ENCODE results near the gene CPT1C.
"Not testable (repeated sequence)": the region's sequence is repeated elsewhere in the genome, so short reads cannot be mapped to it uniquely, and the experiment has no call there.

Gene CPT1C

DNA sequence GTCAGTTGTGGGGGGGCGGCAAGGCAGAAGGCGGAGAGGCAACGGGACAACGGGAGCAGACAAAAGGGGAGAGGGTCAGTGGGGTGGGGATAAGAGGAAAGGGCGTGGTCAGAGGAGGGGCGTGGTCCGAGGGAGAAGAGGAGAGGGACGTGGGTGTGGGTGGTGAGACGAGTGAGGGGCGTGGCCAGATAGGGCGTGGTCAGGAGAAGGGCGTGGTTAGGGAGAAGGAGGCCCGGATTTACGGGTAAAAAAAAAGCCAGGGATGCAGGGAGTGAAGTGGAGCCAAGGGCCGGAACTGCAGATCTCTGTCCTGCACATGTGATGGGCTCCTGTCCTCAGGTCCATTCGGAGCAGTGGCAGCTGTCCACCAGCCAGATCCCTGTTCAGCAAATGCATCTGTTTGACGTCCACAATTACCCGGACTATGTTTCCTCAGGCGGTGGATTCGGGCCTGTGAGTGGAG is 21.5 kb downstream of the CPT1C start:
- no peak for DNase-seq

DNA sequence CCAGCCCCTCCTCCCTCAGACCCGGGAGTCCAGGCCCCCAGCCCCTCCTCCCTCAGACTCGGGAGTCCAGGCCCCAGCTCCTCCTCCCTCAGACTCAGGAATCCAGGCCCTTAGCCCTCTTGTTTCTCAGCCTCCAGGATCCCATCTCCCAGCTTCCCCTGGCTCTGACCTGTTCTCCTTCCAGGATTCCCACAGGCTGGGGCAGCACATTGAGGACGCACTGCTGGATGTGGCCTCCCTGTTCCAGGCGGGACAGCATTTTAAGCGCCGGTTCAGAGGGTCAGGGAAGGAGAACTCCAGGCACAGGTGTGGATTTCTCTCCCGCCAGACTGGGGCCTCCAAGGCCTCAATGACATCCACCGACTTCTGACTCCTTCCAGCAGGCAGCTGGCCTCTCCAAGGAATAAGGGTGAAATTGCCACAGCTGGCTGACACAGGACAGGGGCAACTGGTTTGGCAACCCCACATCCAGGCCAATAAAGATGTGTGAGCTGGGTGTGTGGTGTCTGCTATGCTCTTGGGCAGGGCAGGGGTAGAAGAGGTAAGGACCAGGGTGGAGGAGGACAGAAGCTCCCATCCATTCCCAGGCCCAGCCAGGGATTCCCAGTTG is 22.4 kb downstream of the CPT1C start:
- DNase-seq: no peak

DNA sequence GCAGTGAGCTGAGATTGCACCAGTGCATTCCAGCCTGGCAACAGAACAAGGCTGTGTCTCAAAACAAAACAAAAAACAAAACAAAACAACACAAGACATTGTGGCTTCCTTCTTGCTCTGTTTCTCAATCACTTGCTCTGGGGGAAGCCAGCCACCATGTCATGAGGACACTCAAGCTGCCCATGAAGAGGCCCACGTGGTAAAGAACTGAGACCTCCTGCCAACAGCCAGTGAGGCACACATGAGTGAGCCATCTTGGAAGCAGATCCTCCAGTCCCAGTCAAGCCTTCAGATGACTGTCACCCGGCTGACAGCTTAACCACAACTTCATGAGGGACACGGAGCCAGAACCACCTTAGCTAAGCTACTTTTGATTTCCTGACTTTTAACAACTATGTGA is 25.2 kb downstream of the CPT1C start:
- DNase-seq: no peak

DNA sequence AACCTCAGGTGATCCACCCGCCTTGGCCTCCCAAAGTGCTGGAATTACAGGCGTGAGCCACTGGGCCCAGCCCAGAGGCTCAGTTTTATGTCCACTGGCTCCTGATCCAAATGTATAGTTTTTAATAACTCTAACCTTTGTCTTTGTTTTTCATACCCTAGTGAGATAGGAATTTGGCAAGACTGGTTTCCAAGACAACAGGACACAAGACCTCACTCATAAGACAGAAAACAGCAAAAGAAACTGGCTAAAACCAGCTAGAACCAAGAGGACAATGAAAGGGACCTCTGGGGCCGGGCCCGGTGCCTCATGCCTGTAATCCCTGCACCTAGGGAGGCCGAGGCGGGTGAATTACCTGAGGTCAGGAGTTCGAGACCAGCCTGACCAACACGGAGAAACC is 27.6 kb downstream of the CPT1C start:
- no peak for DNase-seq

DNA sequence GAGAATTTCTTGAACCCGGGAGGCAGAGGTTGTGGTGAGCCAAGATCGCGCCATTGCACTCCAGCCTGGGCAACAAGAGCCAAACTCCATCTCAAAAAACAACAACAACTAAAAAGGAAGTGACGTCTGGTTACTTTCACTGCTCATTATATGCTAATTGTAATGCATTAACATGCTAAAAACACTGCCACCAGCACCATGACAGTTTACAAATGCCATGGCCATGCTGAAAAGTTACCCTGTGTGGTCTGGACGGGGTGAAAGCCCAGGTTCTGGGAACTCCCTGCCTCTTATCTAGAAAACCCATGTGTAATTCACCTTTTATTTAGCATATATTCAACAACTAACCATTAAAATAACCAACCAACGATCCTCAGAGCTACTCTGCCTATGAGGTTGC is 28.1 kb downstream of the CPT1C start:
- no peak for DNase-seq

DNA sequence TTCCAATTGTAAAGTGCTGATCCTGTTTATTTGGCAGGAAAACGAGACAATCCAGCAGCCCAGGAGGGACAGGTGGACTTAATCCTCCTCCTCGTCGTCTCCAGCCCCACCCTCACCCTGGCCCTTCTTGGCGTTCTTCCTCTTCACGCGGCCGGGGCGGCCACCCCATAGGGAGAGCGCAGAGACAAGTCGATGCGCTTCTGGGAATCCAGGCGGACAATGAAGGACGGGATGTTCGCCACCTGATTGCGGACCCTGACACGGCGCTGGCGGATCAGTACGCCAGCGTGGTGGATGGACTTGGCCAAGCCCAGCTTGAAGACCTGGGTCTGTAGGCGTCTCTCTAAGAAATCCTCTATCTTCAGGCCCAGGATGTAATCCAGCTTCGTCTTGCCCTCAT is 28.5 kb downstream of the CPT1C start:
- not testable (repeated sequence) for DNase-seq

DNA sequence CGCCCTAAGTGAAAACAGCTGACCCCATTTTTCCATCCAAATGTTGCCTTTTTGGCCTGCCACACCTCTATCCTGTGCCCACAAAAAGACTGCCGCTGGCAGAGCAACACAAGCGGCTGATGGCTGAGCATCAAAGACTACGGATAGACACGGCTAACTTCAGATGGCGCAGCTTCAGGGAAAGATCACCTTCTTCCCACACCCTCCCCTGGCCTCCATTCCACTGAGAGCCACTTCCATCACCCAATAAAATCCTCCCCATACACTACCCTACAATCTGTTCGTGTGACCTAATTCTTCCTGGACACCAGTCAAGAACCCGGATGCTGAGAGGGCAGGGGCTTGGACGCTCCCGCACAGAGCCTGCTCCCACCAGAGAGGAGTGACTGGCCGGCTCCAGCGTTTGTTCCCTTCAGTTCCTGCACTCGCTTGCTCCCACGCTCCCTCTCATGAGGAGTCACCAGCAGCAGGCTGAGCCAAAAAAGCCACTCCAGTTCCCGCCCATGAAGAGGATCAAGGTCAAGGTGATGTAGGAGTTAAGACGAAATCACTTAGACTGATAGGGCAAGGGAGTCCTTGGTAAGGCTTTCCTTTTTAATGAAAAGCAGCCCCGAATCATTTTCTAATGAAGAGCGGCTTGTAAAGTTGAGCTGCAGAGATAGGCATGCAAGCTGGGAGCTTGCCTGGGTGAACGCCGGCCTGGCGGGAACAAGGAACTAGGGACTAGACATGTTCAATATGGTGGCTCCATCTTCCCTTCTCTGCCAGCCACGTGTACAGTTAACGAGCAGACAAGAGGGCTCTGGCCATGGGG is 36.5 kb downstream of the CPT1C start:
- DNase-seq: no peak

DNA sequence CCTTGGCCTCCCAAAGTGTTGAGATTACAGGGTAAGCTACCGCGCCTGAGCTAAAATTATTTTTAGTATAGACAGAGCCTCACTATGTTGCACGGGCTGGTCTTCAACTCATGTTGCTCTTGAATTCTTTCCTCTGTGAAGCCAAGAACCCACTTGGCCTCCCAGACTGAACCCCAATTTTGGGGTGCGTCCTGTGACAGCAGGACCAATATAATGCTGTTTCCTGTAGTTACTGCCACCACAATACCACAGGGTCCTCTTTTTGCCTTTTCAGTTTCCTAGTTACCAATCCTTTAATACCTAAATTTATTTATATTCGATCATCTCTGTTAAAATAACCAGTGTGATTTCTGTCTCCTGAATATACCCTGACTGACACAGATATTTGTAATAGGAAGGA is 39.2 kb downstream of the CPT1C start:
- DNase-seq: no peak

DNA sequence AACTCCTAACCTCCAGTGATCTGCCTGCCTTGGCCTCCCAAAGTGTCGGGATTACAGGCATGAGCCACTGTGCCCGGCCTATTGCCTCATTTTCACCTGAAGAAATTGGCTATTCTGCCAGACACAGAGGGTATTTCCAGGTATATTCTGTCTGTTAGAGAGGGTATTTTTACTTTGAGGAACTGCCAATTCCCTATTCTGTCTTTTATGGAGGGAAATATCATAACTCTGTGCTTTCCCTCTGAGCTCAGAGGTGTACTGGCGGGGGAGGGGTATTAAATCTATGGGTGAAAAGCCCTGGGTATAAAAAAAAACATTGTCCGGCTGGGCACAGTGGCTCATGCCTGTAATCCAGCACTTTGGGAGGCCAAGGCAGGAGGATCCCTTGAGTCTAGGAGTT is 47.4 kb downstream of the CPT1C start:
- DNase-seq: no peak

DNA sequence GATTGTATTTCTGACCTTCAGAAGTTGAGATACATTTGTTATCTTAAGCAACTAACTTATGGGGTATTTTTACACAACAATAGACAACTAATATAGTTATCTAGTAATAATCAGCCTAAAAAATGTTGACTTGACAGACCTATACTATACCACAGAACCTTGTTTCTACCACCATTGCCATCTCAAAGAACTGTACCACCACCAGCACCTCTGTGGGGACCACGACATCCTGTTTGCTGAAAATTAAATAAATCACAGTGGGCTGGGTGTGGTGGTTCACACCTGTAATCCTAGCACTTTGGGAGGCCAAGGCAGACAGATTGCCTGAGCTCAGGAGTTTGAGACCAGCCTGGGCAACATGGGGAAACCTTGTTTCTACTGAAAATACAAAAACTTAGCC is 48.2 kb downstream of the CPT1C start:
- DNase-seq: no peak

DNA sequence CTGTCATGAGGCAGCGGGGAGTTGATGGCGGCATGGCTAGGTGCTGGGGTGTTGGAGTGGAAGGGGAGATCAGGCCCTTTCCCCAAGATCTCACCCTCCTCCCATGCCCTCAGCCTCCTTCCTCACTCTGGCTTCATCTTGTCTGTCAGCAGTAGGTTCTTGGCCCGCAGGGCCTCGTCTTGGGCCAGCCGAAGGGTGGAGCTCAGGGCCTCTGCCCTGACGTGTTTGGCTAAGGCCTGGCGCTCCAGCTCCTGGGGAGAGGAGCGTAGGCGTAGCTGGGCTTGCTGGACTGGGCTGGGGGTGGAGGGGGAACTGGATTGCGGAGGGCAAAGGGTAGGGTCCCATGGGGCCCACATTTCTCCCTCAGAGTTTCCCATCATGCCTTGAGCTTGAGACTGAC is 49.0 kb downstream of the CPT1C start:
- no peak for DNase-seq

DNA sequence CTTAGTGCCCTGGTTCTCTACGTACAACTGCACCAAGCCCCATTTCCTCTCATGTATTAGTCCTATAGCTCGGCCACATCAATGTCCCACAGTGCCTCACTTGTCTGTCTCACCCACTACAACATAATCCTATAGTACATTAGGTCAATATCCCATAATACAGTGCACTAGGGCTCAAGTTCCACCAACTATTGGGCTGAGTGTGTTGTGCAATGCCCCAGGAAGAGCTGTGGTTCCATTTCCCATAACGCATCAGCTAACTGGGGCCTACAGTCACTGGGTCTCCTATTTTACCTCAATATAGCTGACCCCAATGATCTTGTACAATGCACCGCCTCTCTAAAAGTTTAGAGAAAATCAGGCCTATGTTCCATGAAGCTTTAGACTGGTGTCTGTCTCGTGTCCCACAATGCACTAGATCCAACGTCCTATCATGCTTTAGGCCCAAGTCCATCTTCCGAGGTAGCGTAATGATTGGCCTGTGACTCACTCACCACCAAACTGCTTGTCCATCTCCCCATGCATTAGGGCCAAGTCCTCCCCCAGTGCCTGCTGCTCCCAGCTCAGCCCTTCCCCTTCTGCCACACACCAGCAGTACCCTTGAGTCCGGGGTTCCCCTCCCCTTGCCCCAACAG is 50.4 kb downstream of the CPT1C start:
- DNase-seq: no peak

DNA sequence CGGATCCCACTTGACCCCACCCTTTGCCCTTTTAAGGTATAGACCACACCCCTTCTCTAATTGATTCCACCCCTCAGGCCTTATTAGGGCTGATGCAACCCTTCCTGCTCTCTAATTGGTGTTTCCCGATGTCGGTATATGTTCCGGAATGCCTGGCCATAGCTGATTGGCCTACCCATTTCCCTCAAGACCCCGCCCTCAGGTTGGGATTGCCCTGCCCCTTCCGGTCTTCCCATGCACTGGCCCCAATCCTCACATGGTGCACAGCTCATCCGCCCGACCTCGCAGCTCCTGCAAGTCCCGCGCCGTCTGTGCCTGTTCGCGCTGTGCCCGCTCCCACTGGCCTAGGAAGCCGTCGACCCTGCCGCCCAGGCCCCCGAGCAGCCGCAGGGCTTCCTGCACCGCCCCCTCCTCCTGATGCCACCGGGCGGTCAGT is 54.0 kb downstream of the CPT1C start:
- DNase-seq: no peak

DNA sequence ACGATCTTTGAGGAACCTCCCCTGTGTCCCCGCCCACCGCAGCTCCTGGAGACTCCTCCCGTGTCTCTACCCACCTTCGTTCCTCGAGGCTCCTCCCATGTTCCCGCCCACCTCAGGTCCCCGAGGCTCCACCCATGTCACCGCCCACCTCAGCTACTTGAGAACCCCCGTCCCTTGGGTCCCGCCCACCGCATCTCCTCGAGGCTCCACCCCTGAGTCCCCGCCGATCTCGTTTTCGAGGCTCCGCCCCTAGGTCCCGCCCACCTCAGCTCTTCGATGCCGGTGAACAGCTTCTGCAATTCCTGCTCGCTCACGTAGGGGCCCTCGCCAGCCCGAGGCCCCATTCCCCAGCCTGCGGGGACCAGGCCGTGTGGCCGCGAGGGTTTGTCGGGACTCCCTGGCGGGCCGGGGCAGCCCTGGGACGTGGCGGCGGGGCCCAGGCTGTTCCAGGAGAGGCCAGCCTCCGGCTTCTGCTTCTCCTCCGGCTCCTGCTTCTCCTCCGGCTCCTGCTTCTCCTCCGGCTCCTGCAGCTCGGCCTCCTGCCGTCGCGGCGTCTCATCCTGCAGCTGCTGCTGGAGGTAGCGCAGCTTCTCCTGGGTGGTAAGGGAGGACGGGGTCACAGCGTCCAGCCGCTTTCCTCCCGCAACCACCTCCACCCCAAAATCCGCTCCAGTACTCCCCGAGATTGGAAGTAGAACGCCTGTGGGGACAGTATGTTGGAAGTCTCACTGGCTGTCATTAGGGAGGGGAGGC is 55.5 kb downstream of the CPT1C start:
- DNase-seq: peak; percentile 40

DNA sequence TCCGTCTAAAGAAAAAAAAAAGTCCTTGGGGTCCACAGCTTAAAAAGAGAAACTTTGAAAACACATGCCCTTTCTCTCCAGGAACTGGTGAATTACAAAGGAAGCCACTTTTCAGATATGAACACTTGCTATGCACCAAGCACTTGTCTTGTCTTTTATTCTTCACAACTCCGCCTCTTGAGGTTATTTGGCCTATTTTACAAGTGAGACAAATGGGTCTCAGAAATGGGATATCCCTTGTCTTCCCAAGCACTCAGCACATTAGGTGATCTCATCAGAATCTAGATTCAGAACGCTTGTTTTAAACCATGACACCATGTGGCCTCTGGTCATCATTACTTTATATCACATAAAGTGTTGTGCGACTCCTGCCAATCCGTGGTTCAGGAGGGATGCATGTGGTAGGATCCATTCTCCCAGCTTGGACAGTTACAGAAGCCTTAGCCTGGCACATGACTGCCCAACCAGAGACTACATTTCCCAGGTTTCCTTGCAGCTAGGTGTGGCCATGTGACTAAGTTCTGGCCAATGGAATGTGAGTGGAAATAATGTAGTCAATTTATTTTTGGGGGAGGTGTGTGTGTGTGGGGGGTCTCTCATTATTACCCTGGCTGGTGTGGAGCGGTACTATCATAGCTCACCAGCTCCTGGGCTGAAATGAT is 58.3 kb downstream of the CPT1C start:
- DNase-seq: no peak

DNA sequence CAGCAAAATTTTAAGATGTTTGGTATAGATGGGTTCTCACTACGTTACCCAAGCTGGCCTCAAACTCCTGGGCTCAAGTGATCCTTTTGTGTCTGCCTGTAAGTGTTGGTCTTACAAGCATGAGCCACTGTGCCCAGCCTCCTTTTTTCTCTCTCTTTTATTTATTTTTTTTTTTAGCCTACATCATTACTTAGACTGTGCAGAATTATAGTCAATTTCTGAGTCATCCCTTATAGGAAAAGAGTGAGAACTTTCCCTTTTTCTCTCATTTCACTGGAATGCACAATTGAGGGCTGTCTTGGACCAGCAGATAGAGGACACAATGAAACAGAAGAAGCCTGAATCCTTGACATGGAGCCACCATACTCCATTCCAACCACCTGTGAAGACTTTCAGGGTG is 58.9 kb downstream of the CPT1C start:
- DNase-seq: no peak

DNA sequence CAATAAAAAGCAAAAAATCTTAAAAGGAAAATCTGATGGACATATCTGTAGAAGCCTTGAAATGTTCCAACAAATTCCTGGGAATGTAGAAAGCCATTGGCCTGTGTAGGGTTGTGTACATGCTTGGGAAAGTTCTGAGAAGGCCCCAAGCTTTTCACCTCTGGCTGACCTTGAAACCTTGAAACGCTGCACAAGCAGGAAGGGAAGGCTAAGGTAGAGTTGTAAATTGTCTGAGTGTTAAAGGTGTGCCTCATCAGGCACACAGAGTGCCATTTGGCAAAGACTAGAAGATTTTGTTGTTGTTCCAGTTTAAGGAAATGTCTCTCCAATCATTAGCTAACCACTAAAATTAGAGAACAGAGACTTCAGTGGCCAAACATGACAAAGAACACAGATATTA is 61.8 kb downstream of the CPT1C start:
- DNase-seq: no peak

DNA sequence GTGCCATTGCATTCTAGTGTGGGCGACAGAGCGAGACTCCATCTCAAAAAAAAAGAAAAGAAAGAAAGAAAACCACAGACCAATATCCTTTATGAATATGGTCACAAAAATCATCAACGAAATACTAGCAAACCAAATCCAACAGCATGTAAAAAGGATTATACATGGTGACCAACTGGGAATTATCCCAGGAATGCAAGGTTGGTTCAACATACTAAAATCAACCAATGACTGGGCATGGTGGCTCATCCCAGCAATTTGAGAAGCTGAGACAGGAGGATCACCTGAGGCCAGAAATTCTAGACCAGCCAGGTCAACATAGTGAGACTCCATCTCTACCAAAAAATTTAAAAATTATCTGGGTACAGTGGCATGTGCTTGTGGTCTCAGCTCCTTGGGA is 65.0 kb downstream of the CPT1C start:
- DNase-seq: no peak

DNA sequence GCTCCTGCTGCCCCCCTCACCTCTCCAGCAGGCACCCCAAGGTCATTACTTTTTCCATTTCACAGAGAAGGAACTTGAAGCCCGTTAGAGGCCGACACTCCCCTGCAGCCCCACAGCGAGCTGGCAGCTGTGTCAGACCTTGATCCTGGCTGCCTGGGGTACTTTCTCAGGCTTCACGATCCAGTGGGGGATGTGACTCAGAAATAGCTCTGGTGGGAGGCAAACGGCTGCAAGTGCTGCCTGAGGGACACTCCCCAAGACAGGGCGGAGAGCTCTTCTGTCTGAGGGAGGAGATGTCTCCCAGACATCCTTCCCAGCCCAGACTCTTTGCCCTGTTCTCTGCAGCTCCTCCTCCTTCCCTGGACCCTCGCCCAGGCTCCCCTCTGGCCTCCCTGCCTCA is 67.4 kb downstream of the CPT1C start:
- DNase-seq: no peak

DNA sequence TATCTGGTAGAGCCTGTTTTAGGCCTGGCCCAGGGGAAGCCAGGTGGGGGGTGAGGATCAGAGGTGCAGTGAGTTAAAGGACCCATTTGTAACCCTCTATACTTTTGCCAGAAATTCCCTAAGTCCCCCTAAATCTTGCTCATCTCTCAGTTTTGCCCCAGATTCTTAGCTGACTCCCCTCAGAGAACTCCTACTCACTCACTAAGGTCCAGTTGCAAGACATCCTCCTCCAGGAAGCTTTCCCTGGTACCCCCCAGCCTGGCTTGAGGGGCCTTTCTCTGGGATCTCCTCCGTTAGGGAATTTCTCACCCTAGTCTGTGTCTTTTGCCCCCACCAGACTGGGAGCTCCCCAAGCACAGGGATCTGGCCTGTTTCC is 70.3 kb downstream of the CPT1C start:
- DNase-seq: no peak

DNA sequence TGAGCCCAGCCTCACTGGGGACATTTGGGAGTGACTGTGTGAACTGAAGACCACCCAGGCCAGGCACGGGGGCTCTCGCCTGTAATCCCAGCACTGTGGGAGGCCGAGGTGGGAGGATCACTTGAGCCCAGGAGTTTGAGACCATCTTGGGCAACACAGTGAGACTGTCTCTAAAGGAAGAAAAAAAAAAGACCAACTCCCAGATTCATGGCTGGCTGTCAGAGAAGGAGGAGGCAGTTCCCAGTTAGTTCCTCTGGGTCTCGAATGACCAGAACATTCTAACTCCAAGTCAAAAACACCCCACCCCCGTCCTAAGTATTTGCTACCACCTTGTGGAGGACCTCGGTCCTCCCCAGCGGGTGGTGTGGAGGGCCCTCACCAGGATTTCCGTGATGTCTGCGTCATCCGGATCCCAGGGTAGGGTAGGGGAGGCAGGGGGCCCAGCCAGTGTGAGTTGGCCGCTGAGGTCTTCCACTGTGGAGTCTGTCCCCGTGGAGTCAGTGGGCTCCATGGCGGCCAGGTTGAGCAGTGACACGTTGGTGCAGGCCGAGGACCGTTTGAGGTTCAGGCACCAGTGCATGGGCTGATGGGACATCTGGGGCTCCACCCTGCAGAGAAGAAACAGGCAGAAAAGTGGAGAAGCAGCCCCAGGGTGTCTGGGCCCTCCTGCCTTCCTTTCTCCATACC is 70.9 kb downstream of the CPT1C start:
- peak; percentile 63 for DNase-seq

DNA sequence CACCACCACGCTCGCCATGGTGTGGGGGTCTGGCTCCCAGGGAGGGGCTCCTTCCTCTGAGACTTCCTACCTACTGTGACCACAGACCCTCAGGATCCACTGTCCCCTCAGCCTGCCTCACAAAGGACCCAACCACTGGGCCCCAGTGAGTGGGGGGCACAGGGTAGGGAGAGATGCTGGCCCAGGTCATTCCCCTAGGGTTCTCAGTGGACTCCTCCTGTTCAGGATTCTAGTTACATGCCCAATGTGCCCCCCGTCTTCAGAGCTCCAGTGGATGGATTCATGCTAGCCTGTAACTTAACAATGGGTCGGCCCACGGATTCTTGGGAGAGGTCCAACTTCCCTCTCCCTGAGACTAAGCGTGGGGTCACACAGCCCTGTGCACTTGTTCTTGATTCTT is 72.3 kb downstream of the CPT1C start, which contains the start of gene TSKS:
TSKS (minus strand) TSS at position 77 of the 400 bp plus-strand sequence; CDS start at position 18, 59 bp downstream.
- DNase-seq: no peak

All from 8988T (cell line).